ENCODE measurements around the gene TGM1. TPM values are rescaled to one million over a fixed set of nuclear protein-coding genes. Genes with fewer than 3 reads are reported as not detected.
"Not testable (repeated sequence)": the region's sequence is repeated elsewhere in the genome, so short reads cannot be mapped to it uniquely, and the experiment has no call there.

Gene TGM1
- total and polyA plus RNA-seq, 2 donors (not counting 1 experiment from before 2014, with no cell fraction given) = 0.83 to 1.4 TPM

DNA sequence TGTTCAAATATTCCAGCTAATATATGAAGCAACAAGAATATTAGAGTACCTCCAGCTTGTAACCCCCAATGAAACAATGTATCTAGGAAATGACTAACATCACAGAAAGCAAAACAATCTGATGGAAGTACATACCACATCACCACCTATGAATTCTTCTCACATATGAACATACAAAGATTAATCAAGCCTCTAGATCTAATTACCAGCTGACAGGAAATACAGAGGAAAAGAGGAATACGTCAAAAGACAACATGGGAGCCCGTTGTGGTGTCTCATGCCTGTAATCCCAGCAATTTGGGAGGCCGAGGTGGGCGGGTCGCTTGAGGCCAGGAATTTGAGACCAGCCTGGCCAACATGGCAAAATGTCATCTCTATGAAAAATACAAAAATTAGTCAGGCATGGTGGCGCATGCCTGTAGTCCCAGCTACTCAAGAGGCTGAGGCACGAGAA lies 38.3 kb downstream of the TGM1 start:
- Histone ChIP-seq H3K9ac (ENCODE audit: insufficient read depth, low read length) (no peak overlapping the region), H3K27ac (ENCODE audit: insufficient read depth, low read length) (peak overlapping the region; percentile 12), H3K4me2 (ENCODE audit: extremely low read depth, insufficient read depth, low read length) (no peak overlapping the region), H3K9me3 (ENCODE audit: control insufficient read depth, insufficient read depth, low read depth, low read length) (no peaks in the 10 kb centered on the region), H3K79me2 (ENCODE audit: control insufficient read depth, insufficient read depth, low read length) (peaks cover 54% of the 10 kb centered on the region), H4K20me1 (ENCODE audit: control insufficient read depth, extremely low read depth, insufficient read depth, low read length) (no peaks in the 10 kb centered on the region), H3K4me3 (replicated peaks in 1 of 4; ENCODE audit: control extremely low read depth in 1 of 4, insufficient read depth in 1 of 4, low read depth in 3 of 4, low read length in 4 of 4) (no peak overlapping the region), H3K4me1 (ENCODE audit: control insufficient read depth, extremely low read depth, insufficient read depth, low read length) (peaks cover 3% of the 10 kb centered on the region), H3K36me3 (ENCODE audit: control insufficient read depth, insufficient read depth, low read length) (peaks cover 3% of the 10 kb centered on the region), H3K27me3 (ENCODE audit: control insufficient read depth, insufficient read depth, low read length) (no peaks in the 10 kb centered on the region), H2AFZ (ENCODE audit: low read length) (no peak overlapping the region)
- DNase-seq (ENCODE audit: low read depth in 2 of 2) = peak; percentile 27 to 95
- no peak for TF ChIP-seq EZH2 (IDR thresholded peaks at IDR 0.05; ENCODE audit: low read length, missing control alignments)
- TF ChIP-seq, protein P1, sequence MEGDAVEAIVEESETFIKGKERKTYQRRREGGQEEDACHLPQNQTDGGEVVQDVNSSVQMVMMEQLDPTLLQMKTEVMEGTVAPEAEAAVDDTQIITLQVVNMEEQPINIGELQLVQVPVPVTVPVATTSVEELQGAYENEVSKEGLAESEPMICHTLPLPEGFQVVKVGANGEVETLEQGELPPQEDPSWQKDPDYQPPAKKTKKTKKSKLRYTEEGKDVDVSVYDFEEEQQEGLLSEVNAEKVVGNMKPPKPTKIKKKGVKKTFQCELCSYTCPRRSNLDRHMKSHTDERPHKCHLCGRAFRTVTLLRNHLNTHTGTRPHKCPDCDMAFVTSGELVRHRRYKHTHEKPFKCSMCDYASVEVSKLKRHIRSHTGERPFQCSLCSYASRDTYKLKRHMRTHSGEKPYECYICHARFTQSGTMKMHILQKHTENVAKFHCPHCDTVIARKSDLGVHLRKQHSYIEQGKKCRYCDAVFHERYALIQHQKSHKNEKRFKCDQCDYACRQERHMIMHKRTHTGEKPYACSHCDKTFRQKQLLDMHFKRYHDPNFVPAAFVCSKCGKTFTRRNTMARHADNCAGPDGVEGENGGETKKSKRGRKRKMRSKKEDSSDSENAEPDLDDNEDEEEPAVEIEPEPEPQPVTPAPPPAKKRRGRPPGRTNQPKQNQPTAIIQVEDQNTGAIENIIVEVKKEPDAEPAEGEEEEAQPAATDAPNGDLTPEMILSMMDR (conservative IDR thresholded peaks at IDR 0.05 in 1 of 2, IDR thresholded peaks at IDR 0.05 in 1 of 2; ENCODE audit: low read depth in 1 of 2, low read length in 2 of 2) = no peak

DNA sequence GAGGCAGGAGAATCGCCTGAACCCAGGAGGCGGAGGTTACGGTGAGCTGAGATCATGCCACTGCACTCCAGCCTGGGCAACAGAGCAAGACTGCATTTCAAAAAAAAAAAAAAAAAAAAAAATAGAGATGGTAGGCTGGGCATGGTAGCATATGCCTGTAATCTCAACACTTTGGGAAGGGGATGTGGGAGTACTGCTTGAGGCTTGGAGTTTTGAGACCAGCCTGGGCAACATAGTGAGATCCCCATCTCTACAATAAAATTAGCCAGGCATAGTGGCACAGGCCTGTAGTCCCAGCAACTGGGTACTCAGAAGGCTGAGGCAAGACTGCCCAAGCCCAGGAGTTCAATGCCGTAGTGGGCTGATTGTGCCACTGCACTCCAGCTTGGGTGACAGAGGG lies 40.0 kb downstream of the TGM1 start:
- not testable (repeated sequence) for H3K4me3 ChIP-seq (replicated peaks in 1 of 4; ENCODE audit: control extremely low read depth in 1 of 4, insufficient read depth in 1 of 4, low read depth in 3 of 4, low read length in 4 of 4); H4K20me1 ChIP-seq (ENCODE audit: control insufficient read depth, extremely low read depth, insufficient read depth, low read length); H2AFZ ChIP-seq (ENCODE audit: low read length); H3K27ac ChIP-seq (ENCODE audit: insufficient read depth, low read length); H3K36me3 ChIP-seq (ENCODE audit: control insufficient read depth, insufficient read depth, low read length); H3K4me2 ChIP-seq (ENCODE audit: extremely low read depth, insufficient read depth, low read length); H3K9ac ChIP-seq (ENCODE audit: insufficient read depth, low read length); H3K27me3 ChIP-seq (ENCODE audit: control insufficient read depth, insufficient read depth, low read length); DNase-seq (ENCODE audit: low read depth in 2 of 2); H3K4me1 ChIP-seq (ENCODE audit: control insufficient read depth, extremely low read depth, insufficient read depth, low read length); H3K9me3 ChIP-seq (ENCODE audit: control insufficient read depth, insufficient read depth, low read depth, low read length)
- H3K79me2 ChIP-seq (ENCODE audit: control insufficient read depth, insufficient read depth, low read length) = peaks cover 45% of the 10 kb centered on the region

DNA sequence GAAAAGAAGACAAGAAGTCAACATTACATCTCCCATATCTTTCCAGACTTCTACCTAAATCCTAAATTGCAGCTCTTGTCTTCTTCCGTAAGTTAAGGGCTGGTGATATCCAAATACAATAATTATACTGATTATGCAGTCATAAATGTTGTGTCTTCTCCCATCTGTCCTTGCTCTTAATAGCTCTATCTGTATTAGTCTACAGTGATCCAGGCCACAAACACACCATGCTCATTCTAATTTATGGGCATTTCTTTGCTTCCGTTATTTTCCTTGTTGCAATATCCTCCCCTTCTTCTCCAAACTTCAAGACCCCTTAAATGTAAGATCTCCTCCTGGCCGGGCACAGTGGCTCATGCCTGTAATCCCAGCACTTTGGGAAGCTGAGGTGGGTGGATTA lies 43.5 kb downstream of the TGM1 start:
- Histone ChIP-seq H3K9me3 (ENCODE audit: control insufficient read depth, insufficient read depth, low read depth, low read length) (no peaks in the 10 kb centered on the region), H2AFZ (ENCODE audit: low read length) (no peak overlapping the region), H3K36me3 (ENCODE audit: control insufficient read depth, insufficient read depth, low read length) (peaks cover 1% of the 10 kb centered on the region), H3K27me3 (ENCODE audit: control insufficient read depth, insufficient read depth, low read length) (no peaks in the 10 kb centered on the region), H3K4me3 (replicated peaks in 1 of 4; ENCODE audit: control extremely low read depth in 1 of 4, insufficient read depth in 1 of 4, low read depth in 3 of 4, low read length in 4 of 4) (no peak overlapping the region), H3K27ac (ENCODE audit: insufficient read depth, low read length) (no peak overlapping the region), H4K20me1 (ENCODE audit: control insufficient read depth, extremely low read depth, insufficient read depth, low read length) (no peaks in the 10 kb centered on the region), H3K9ac (ENCODE audit: insufficient read depth, low read length) (no peak overlapping the region), H3K4me2 (ENCODE audit: extremely low read depth, insufficient read depth, low read length) (no peak overlapping the region), H3K4me1 (ENCODE audit: control insufficient read depth, extremely low read depth, insufficient read depth, low read length) (no peaks in the 10 kb centered on the region), H3K79me2 (ENCODE audit: control insufficient read depth, insufficient read depth, low read length) (peaks cover 21% of the 10 kb centered on the region)
- DNase-seq (ENCODE audit: low read depth in 2 of 2) = no peak
- TF ChIP-seq EZH2 (IDR thresholded peaks at IDR 0.05; ENCODE audit: low read length, missing control alignments) = no peak
- TF ChIP-seq, protein P1 (conservative IDR thresholded peaks at IDR 0.05 in 1 of 2, IDR thresholded peaks at IDR 0.05 in 1 of 2; ENCODE audit: low read depth in 1 of 2, low read length in 2 of 2) = no peak
